Central memory CD4-positive, alpha-beta T cell (primary cell): ENCODE data around the gene FAU.

Experiments used
- DNase-seq: peaks from one replicate; pipeline ENCODE4 v3.0.0; 2022

Gene FAU

GRCh38 chr11:65135633-65136145 lies 13.8 kb upstream of the FAU start:
- DNase-seq, result no peak

- peak; percentile 92 for DNase-seq
These were observed 13.2 kb upstream of the FAU start for GRCh38 chr11:65134952-65135632.

- DNase-seq, result peak; percentile 92
These were observed 12.5 kb upstream of the FAU start, which contains the start of gene SYVN1 for GRCh38 chr11:65134240-65134951. Gene SYVN1, minus strand, starts transcription at chr11:65134519. Its CDS starts 918 bp downstream, at chr11:65133601.

- no peak for DNase-seq
These were observed 11.8 kb upstream of the FAU start for GRCh38 chr11:65133724-65134123.

- DNase-seq, result no peak
These were observed 11.2 kb upstream of the FAU start for GRCh38 chr11:65132988-65133700.

GRCh38 chr11:65132238-65132987 lies 10.5 kb upstream of the FAU start:
- no peak for DNase-seq

GRCh38 chr11:65131895-65132237 lies 9.9 kb upstream of the FAU start:
- no peak for DNase-seq

GRCh38 chr11:65131417-65131776 lies 9.5 kb upstream of the FAU start:
- no peak for DNase-seq

- no peak for DNase-seq
These were observed 8.9 kb upstream of the FAU start for GRCh38 chr11:65130631-65131416.

GRCh38 chr11:65129649-65130441 lies 7.9 kb upstream of the FAU start:
- no peak for DNase-seq

GRCh38 chr11:65128182-65129145 lies 6.5 kb upstream of the FAU start:
- no peak for DNase-seq

GRCh38 chr11:65127473-65128181 lies 5.7 kb upstream of the FAU start:
- no peak for DNase-seq

- DNase-seq, result no peak
These were observed 4.8 kb upstream of the FAU start for GRCh38 chr11:65126624-65127274.

GRCh38 chr11:65125197-65126056 lies 3.5 kb upstream of the FAU start:
- DNase-seq, result no peak

GRCh38 chr11:65124480-65125196 lies 2.7 kb upstream of the FAU start:
- no peak for DNase-seq

GRCh38 chr11:65121447-65121864 lies 478 bp downstream of the FAU start:
- no peak for DNase-seq

GRCh38 chr11:65120831-65121230 lies 1.1 kb downstream of the FAU start:
- no peak for DNase-seq
